ENCODE results near the gene TMEM165. TPM values are rescaled to one million over a fixed set of nuclear protein-coding genes. Genes with fewer than 3 reads are reported as not detected.
"Not testable (repeated sequence)": the region's sequence is repeated elsewhere in the genome, so short reads cannot be mapped to it uniquely, and the experiment has no call there.

Gene TMEM165
- total RNA-seq: 123 and 186 TPM in 2 replicates

- TF ChIP-seq CTCF (IDR thresholded peaks at IDR 0.05; ENCODE audit: insufficient read depth, low read depth, low read length): no peak
- H3K4me3 ChIP-seq (ENCODE audit: low read depth, low read length): peak within 1 kb of the TSS; percentile 92
- DNase-seq (ENCODE audit: low read depth): peak; percentile 89
These were observed at the start of gene TMEM165 for GRCh38 chr4:55395529-55396307. Gene TMEM165 (plus strand): TSS chr4:55395957. CDS start chr4:55396190, 233 bp downstream.

- peak within 1 kb of the TSS; percentile 72 for H3K4me3 ChIP-seq (ENCODE audit: low read depth, low read length)
- TF ChIP-seq CTCF (IDR thresholded peaks at IDR 0.05; ENCODE audit: insufficient read depth, low read depth, low read length): peak; percentile 81
These were observed 49.5 kb upstream of the TMEM165 start, which contains the start of gene SRD5A3 for GRCh38 chr4:55345980-55346850. Gene SRD5A3 (plus strand): TSS chr4:55346242. CDS start chr4:55346337, 95 bp downstream.

GRCh38 chr4:55346851-55347255, 48.9 kb upstream of the TMEM165 start:
- no peak for DNase-seq (ENCODE audit: low read depth)
- H3K4me3 ChIP-seq (ENCODE audit: low read depth, low read length): peak overlapping the region; percentile 72
- TF ChIP-seq CTCF (IDR thresholded peaks at IDR 0.05; ENCODE audit: insufficient read depth, low read depth, low read length): no peak

More at GRCh38 chr4:55345980-55346850, 49.5 kb upstream of the TMEM165 start, which contains the start of gene SRD5A3:
- DNase-seq (ENCODE audit: low read depth): peak; percentile 77

GRCh38 chr4:55347610-55348228, 48.0 kb upstream of the TMEM165 start:
- peak; percentile 6 for TF ChIP-seq CTCF (IDR thresholded peaks at IDR 0.05; ENCODE audit: insufficient read depth, low read depth, low read length)
- no peak overlapping the region for H3K4me3 ChIP-seq (ENCODE audit: low read depth, low read length)
- no peak for DNase-seq (ENCODE audit: low read depth)

- no peak overlapping the region for H3K4me3 ChIP-seq (ENCODE audit: low read depth, low read length)
- DNase-seq (ENCODE audit: low read depth): peak; percentile 69
- no peak for TF ChIP-seq CTCF (IDR thresholded peaks at IDR 0.05; ENCODE audit: insufficient read depth, low read depth, low read length)
These were observed 47.3 kb upstream of the TMEM165 start for GRCh38 chr4:55348466-55348865.

- not testable (repeated sequence) for H3K4me3 ChIP-seq (ENCODE audit: low read depth, low read length)
- DNase-seq (ENCODE audit: low read depth): peak; percentile 60
These were observed 44.9 kb upstream of the TMEM165 start for GRCh38 chr4:55350870-55351269.

Measured in fibroblast of villous mesenchyme (primary cell).